ENCODE results near the gene SNCA.

- TF ChIP-seq MYC (IDR thresholded peaks at IDR 0.05; ENCODE audit: low read depth, low read length): no peak
- TF ChIP-seq, protein P1, sequence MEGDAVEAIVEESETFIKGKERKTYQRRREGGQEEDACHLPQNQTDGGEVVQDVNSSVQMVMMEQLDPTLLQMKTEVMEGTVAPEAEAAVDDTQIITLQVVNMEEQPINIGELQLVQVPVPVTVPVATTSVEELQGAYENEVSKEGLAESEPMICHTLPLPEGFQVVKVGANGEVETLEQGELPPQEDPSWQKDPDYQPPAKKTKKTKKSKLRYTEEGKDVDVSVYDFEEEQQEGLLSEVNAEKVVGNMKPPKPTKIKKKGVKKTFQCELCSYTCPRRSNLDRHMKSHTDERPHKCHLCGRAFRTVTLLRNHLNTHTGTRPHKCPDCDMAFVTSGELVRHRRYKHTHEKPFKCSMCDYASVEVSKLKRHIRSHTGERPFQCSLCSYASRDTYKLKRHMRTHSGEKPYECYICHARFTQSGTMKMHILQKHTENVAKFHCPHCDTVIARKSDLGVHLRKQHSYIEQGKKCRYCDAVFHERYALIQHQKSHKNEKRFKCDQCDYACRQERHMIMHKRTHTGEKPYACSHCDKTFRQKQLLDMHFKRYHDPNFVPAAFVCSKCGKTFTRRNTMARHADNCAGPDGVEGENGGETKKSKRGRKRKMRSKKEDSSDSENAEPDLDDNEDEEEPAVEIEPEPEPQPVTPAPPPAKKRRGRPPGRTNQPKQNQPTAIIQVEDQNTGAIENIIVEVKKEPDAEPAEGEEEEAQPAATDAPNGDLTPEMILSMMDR (IDR thresholded peaks at IDR 0.05; ENCODE audit: low read depth, low read length): no peak
These were observed 33.0 kb downstream of the SNCA start for GRCh38 chr4:89803915-89804314.

Measured in NB4 (cell line).